Osteoblast (primary cell): ENCODE data around the gene NPAS3. TPM values are rescaled to one million over a fixed set of nuclear protein-coding genes. Genes with fewer than 3 reads are reported as not detected.

ENCODE experiments used
- DNase-seq: peaks from one replicate; pipeline ENCODE4 v3.0.0; 2011; ENCODE audit warnings: low spot score, mixed read lengths; ENCODE audit not compliant: insufficient read length; ENCODE audit errors: missing footprints
- H2AFZ ChIP-seq: 2 replicates; pipeline ENCODE4 v1.6.0; 2011; ENCODE audit warnings: mild to moderate bottlenecking, low read length
- H3K27ac ChIP-seq: 2 replicates; pipeline ENCODE4 v1.5.1; 2011; ENCODE audit warnings: mild to moderate bottlenecking, low read depth, low read length, moderate library complexity
- H3K27me3 ChIP-seq: 2 replicates; pipeline ENCODE4 v1.6.0; 2012; ENCODE audit warnings: mild to moderate bottlenecking, control low read depth, inconsistent platforms, low read length, moderate library complexity; ENCODE audit not compliant: insufficient read depth
- H3K36me3 ChIP-seq: 2 replicates; pipeline ENCODE4 v1.5.1; 2011; ENCODE audit warnings: mild to moderate bottlenecking, low read length, control low read depth, moderate library complexity; ENCODE audit not compliant: insufficient read depth
- H3K4me1 ChIP-seq: 2 replicates; pipeline ENCODE4 v1.5.1; 2011; ENCODE audit warnings: mild to moderate bottlenecking, low read length, control low read depth, moderate library complexity; ENCODE audit not compliant: insufficient read depth
- H3K4me2 ChIP-seq: 2 replicates; pipeline ENCODE4 v1.6.0; 2011; ENCODE audit warnings: mild to moderate bottlenecking, low read length; ENCODE audit not compliant: insufficient read depth
- H3K4me3 ChIP-seq: fragments of 200-600 bp; sonication (generic); 3 replicates; pipeline ENCODE4 v1.5.1; 2012; ENCODE audit warnings: mild to moderate bottlenecking, low read length, inconsistent platforms; ENCODE audit not compliant: insufficient read depth
- H3K79me2 ChIP-seq: 2 replicates; pipeline ENCODE4 v1.6.0; 2012; ENCODE audit warnings: mild to moderate bottlenecking, low read length, control low read depth, inconsistent platforms; ENCODE audit not compliant: insufficient read depth
- H3K9me3 ChIP-seq: 2 replicates; pipeline ENCODE4 v1.5.1; 2011; ENCODE audit warnings: low read depth, low read length, control low read depth
- H4K20me1 ChIP-seq: 2 replicates; pipeline ENCODE4 v1.6.0; 2012; ENCODE audit warnings: mild to moderate bottlenecking, low read length, control low read depth; ENCODE audit not compliant: insufficient read depth
- CTCF ChIP-seq: IDR thresholded peaks from 2 replicates; pipeline ENCODE4 v1.5.1; 2011; ENCODE audit warnings: mild to moderate bottlenecking, low read depth, low read length, moderate library complexity; ENCODE audit errors: extremely low read depth
- total RNA-seq: library from RNA; depleted of rRNA; stranded (reverse); fragments of >200 nt; gene quantifications from 2 replicates; pipeline ENCODE4 v1.2.3, GENCODE V29; 2012

Gene NPAS3
- total RNA-seq, 1 donor = 0.72 TPM

- no peak overlapping the region for H2AFZ ChIP-seq
- no peak overlapping the region for H3K4me2 ChIP-seq
- TF ChIP-seq CTCF = no peak
- no peaks in the 10 kb centered on the region for H3K4me1 ChIP-seq
- H3K4me3 ChIP-seq = no peak overlapping the region
- H3K79me2 ChIP-seq = no peaks in the 10 kb centered on the region
- no peaks in the 10 kb centered on the region for H4K20me1 ChIP-seq
- no peak overlapping the region for H3K27ac ChIP-seq
- no peaks in the 10 kb centered on the region for H3K36me3 ChIP-seq
- H3K9me3 ChIP-seq = no peaks in the 10 kb centered on the region
- H3K27me3 ChIP-seq = no peaks in the 10 kb centered on the region
- DNase-seq = no peak
These were observed 721.6 kb downstream of the NPAS3 start for GRCh38 chr14:33660248-33660647.

- Histone ChIP-seq H3K4me1 (no peaks in the 10 kb centered on the region), H3K9me3 (no peaks in the 10 kb centered on the region), H3K4me2 (no peak overlapping the region), H3K79me2 (no peaks in the 10 kb centered on the region), H3K27ac (no peak overlapping the region), H2AFZ (no peak overlapping the region), H3K27me3 (no peaks in the 10 kb centered on the region), H3K36me3 (no peaks in the 10 kb centered on the region), H4K20me1 (no peaks in the 10 kb centered on the region), H3K4me3 (no peak overlapping the region)
- no peak for TF ChIP-seq CTCF
- DNase-seq = no peak
These were observed 722.4 kb downstream of the NPAS3 start for GRCh38 chr14:33661101-33661500.

- no peaks in the 10 kb centered on the region for H3K36me3 ChIP-seq
- no peak overlapping the region for H3K27ac ChIP-seq
- H3K27me3 ChIP-seq = no peaks in the 10 kb centered on the region
- H3K9me3 ChIP-seq = no peaks in the 10 kb centered on the region
- H3K79me2 ChIP-seq = no peaks in the 10 kb centered on the region
- H4K20me1 ChIP-seq = no peaks in the 10 kb centered on the region
- no peak overlapping the region for H3K4me3 ChIP-seq
- H2AFZ ChIP-seq = no peak overlapping the region
- peak overlapping the region; percentile 25 for H3K4me2 ChIP-seq
- no peak for TF ChIP-seq CTCF
- DNase-seq = peak; percentile 36
- H3K4me1 ChIP-seq = peaks cover 6% of the 10 kb centered on the region
These were observed 729.4 kb downstream of the NPAS3 start for GRCh38 chr14:33668066-33668465.

- Histone ChIP-seq H3K4me3 (no peak overlapping the region), H3K27ac (no peak overlapping the region), H2AFZ (no peak overlapping the region), H3K4me2 (no peak overlapping the region), H3K36me3 (no peaks in the 10 kb centered on the region), H3K79me2 (no peaks in the 10 kb centered on the region), H4K20me1 (no peaks in the 10 kb centered on the region), H3K9me3 (no peaks in the 10 kb centered on the region), H3K4me1 (peaks cover 6% of the 10 kb centered on the region), H3K27me3 (no peaks in the 10 kb centered on the region)
- no peak for TF ChIP-seq CTCF
- DNase-seq = no peak
These were observed 730.4 kb downstream of the NPAS3 start for GRCh38 chr14:33669111-33669510.
